Inflammatory macrophage treated with lipopolysaccharide for 1 hour (primary cell): ENCODE results near the gene CDKN2B.
"Not testable (repeated sequence)": the region's sequence is repeated elsewhere in the genome, so short reads cannot be mapped to it uniquely, and the experiment has no call there.

Experiments
- DNase-seq, 2 donors: peaks; one replicate each; pipeline ENCODE4 v3.0.0-alpha.2; 2020 to 2022

CDKN2B gene

GRCh38 chr9:22008717-22009505, at the start of gene CDKN2B:
Gene CDKN2B, minus strand, starts transcription at chr9:22009305. Its CDS starts 352 bp downstream, at chr9:22008953.
- peak; percentile 93 to 97 for DNase-seq

- not testable (repeated sequence) for DNase-seq
Measured at GRCh38 chr9:22057972-22058371, 48.9 kb upstream of the CDKN2B start.

GRCh38 chr9:22056402-22056801, 47.3 kb upstream of the CDKN2B start:
- no peak for DNase-seq

GRCh38 chr9:22055090-22055489, 46.0 kb upstream of the CDKN2B start:
- no peak for DNase-seq

GRCh38 chr9:22054529-22054928, 45.4 kb upstream of the CDKN2B start:
- no peak for DNase-seq

GRCh38 chr9:22054076-22054475, 45.0 kb upstream of the CDKN2B start:
- no peak for DNase-seq

- DNase-seq = no peak
Measured at GRCh38 chr9:22053178-22053577, 44.1 kb upstream of the CDKN2B start.

- DNase-seq = peak in 1 of 2 donors; percentile 23
Measured at GRCh38 chr9:22052376-22052945, 43.4 kb upstream of the CDKN2B start.

GRCh38 chr9:22050924-22051323, 41.8 kb upstream of the CDKN2B start:
- no peak for DNase-seq

GRCh38 chr9:22049411-22049810, 40.3 kb upstream of the CDKN2B start:
- DNase-seq = no peak

- no peak for DNase-seq
Measured at GRCh38 chr9:22047596-22047995, 38.5 kb upstream of the CDKN2B start.

- no peak for DNase-seq
Measured at GRCh38 chr9:22046243-22046885, 37.3 kb upstream of the CDKN2B start.

GRCh38 chr9:22045423-22045822, 36.3 kb upstream of the CDKN2B start:
- DNase-seq = no peak

GRCh38 chr9:22044583-22044982, 35.5 kb upstream of the CDKN2B start:
- peak in 1 of 2 donors; percentile 29 for DNase-seq

GRCh38 chr9:22043928-22044327, 34.8 kb upstream of the CDKN2B start:
- no peak for DNase-seq

GRCh38 chr9:22041775-22042174, 32.7 kb upstream of the CDKN2B start:
- no peak for DNase-seq

- DNase-seq = no peak
Measured at GRCh38 chr9:22041344-22041743, 32.2 kb upstream of the CDKN2B start.

- no peak for DNase-seq
Measured at GRCh38 chr9:22040760-22041159, 31.7 kb upstream of the CDKN2B start.

GRCh38 chr9:22039258-22039657, 30.2 kb upstream of the CDKN2B start:
- no peak for DNase-seq

GRCh38 chr9:22037954-22038690, 29.0 kb upstream of the CDKN2B start:
- peak; percentile 63 to 80 for DNase-seq

GRCh38 chr9:22036866-22037626, 27.9 kb upstream of the CDKN2B start:
- DNase-seq = no peak

GRCh38 chr9:22035591-22036011, 26.5 kb upstream of the CDKN2B start:
- no peak for DNase-seq
